GM12875 (cell line): ENCODE data around the gene RDH5.

Experiments
- H3K4me3 ChIP-seq: one replicate; pipeline ENCODE4 v1.5.1; 2011; ENCODE audit warnings: low read depth, low read length, control low read depth
- CTCF ChIP-seq: IDR thresholded peaks from 2 replicates; pipeline ENCODE4 v1.5.1; 2011; ENCODE audit warnings: low read depth, mild to moderate bottlenecking, control low read depth, inconsistent platforms, low read length, moderate library complexity, borderline replicate concordance; ENCODE audit not compliant: insufficient read depth

Gene RDH5

GRCh38 chr12:55700255-55701018, 19.8 kb upstream of the RDH5 start:
- TF ChIP-seq CTCF = no peak
- H3K4me3 ChIP-seq = no peak overlapping the region

- no peak overlapping the region for H3K4me3 ChIP-seq
- TF ChIP-seq CTCF = no peak
Measured at GRCh38 chr12:55702861-55703260, 17.3 kb upstream of the RDH5 start.

GRCh38 chr12:55703288-55703687, 16.9 kb upstream of the RDH5 start:
- no peak for TF ChIP-seq CTCF
- H3K4me3 ChIP-seq = no peak overlapping the region

- TF ChIP-seq CTCF = no peak
- no peak overlapping the region for H3K4me3 ChIP-seq
Measured at GRCh38 chr12:55703901-55704761, 16.1 kb upstream of the RDH5 start.

- TF ChIP-seq CTCF = no peak
- H3K4me3 ChIP-seq = no peak overlapping the region
Measured at GRCh38 chr12:55704824-55705718, 15.1 kb upstream of the RDH5 start.

- TF ChIP-seq CTCF = peak; percentile 59; the same call in 1 of the 2 replicates
- no peak overlapping the region for H3K4me3 ChIP-seq
Measured at GRCh38 chr12:55705782-55706402, 14.3 kb upstream of the RDH5 start.
